T-helper 2 cell treated with Interferon-gamma antibody and Interleukin-4, amounts not matched to agents 5 μg/mL and 100 μg/mL, for 36 hours (primary cell): Measurements from ENCODE around the gene RPS26.

Source experiments
- DNase-seq: peaks from one replicate; pipeline ENCODE4 v3.0.0; 2021; ENCODE audit warnings: low spot score
- H3K27ac Mint-ChIP-seq: one replicate; pipeline ENCODE4 v1.8.0; 2021; ENCODE audit warnings: mild to moderate bottlenecking, mixed read lengths
- H3K27me3 Mint-ChIP-seq: one replicate; pipeline ENCODE4 v1.8.0; 2021; ENCODE audit warnings: low read depth, mixed read lengths
- H3K36me3 Mint-ChIP-seq: one replicate; pipeline ENCODE4 v1.8.0; 2021; ENCODE audit warnings: low read depth, mixed read lengths
- H3K4me1 Mint-ChIP-seq: one replicate; pipeline ENCODE4 v1.8.0; 2021; ENCODE audit warnings: low read depth, mixed read lengths
- H3K4me3 Mint-ChIP-seq: one replicate; pipeline ENCODE4 v1.8.0; 2022; ENCODE audit warnings: mild to moderate bottlenecking, moderate library complexity, mixed read lengths
- H3K9me3 Mint-ChIP-seq: one replicate; pipeline ENCODE4 v1.8.0; 2021; ENCODE audit warnings: mixed read lengths

RPS26 gene

DNA sequence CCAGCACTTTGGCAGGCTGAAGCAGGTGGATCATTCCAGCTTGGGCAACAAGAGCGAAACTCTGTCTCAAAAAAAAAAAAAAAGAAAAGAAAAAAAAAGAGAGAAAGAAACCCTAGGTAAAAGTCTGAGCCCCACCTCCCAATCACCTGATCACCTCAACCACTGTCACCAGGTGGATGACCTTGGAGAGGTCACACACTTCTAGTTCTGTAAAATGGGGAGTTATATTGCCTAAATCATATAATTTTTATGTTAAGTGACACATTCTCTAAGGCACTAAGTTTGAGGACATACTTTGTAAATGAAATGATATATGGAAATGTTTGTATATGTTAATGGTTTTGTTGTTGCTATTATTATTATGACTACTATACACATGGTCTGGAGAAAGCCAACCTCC lies 36.7 kb downstream of the RPS26 start:
- Mint-ChIP-seq H3K9me3 (no peaks in the 10 kb centered on the region), H3K27ac (no peak overlapping the region), H3K27me3 (peaks cover 35% of the 10 kb centered on the region), H3K4me3 (peak overlapping the region; percentile 80), H3K36me3 (no peaks in the 10 kb centered on the region), H3K4me1 (peaks cover 9% of the 10 kb centered on the region)
- DNase-seq: no peak

DNA sequence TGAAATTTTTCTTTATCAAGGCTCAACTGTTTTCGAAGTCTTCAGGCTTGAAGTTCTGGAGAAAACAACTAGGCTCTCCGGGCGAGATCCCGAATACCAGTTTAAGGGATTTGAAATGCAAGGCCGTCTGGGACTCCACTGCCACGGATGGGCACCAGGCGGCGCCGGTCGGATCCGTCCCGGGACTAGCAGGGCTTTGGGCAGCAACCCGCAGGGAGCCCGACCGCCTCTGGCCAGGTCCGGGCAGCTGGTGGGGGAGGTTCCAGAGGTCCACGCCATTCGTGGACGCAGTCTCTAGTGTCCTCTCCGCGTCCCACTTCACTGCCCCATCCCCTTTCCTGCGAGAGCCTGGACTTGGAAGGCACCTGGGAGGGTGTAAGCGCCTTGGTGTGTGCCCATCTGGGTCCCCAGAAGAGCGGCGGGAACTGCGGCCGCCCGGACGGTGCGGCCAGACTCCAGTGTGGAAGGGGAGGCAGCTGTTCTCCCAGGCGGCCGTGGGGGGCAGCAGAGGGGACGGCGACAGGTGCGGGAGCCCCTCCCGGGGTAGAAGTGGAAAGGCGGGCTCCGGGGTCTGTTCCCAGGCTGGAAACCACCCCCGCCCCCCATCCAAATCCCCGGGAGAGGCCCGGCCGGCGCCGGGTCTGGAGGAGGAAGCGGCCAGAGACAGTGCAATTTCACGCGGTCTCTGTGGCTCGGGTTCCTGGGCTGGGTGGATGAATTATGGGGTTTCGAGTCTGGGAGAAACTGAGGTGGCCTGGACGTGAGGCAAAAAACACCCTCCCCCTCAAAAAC lies 37.4 kb downstream of the RPS26 start:
- H3K27me3 Mint-ChIP-seq: peaks cover 42% of the 10 kb centered on the region
- peaks cover 9% of the 10 kb centered on the region for H3K4me1 Mint-ChIP-seq
- DNase-seq: peak; percentile 47
- H3K36me3 Mint-ChIP-seq: no peaks in the 10 kb centered on the region
- no peaks in the 10 kb centered on the region for H3K9me3 Mint-ChIP-seq
- H3K27ac Mint-ChIP-seq: no peak overlapping the region
- H3K4me3 Mint-ChIP-seq: peak overlapping the region; percentile 80

GRCh38 chr12:56079723-56080555 lies 38.2 kb downstream of the RPS26 start, which contains the start of gene ERBB3:
TSS of gene ERBB3 (plus strand) at chr12:56080165. CDS start at chr12:56080301, 136 bp downstream.
- Mint-ChIP-seq H3K27me3 (peaks cover 43% of the 10 kb centered on the region), H3K4me1 (peaks cover 9% of the 10 kb centered on the region), H3K4me3 (peak within 1 kb of the TSS; percentile 80), H3K36me3 (no peaks in the 10 kb centered on the region), H3K27ac (no peak within 1 kb of the TSS), H3K9me3 (no peaks in the 10 kb centered on the region)
- DNase-seq: peak; percentile 71

GRCh38 chr12:56080556-56081138 lies 38.9 kb downstream of the RPS26 start:
- no peak overlapping the region for H3K27ac Mint-ChIP-seq
- H3K9me3 Mint-ChIP-seq: no peaks in the 10 kb centered on the region
- H3K4me3 Mint-ChIP-seq: peak overlapping the region; percentile 80
- no peaks in the 10 kb centered on the region for H3K36me3 Mint-ChIP-seq
- H3K4me1 Mint-ChIP-seq: peaks cover 10% of the 10 kb centered on the region
- peaks cover 43% of the 10 kb centered on the region for H3K27me3 Mint-ChIP-seq
- no peak for DNase-seq

DNA sequence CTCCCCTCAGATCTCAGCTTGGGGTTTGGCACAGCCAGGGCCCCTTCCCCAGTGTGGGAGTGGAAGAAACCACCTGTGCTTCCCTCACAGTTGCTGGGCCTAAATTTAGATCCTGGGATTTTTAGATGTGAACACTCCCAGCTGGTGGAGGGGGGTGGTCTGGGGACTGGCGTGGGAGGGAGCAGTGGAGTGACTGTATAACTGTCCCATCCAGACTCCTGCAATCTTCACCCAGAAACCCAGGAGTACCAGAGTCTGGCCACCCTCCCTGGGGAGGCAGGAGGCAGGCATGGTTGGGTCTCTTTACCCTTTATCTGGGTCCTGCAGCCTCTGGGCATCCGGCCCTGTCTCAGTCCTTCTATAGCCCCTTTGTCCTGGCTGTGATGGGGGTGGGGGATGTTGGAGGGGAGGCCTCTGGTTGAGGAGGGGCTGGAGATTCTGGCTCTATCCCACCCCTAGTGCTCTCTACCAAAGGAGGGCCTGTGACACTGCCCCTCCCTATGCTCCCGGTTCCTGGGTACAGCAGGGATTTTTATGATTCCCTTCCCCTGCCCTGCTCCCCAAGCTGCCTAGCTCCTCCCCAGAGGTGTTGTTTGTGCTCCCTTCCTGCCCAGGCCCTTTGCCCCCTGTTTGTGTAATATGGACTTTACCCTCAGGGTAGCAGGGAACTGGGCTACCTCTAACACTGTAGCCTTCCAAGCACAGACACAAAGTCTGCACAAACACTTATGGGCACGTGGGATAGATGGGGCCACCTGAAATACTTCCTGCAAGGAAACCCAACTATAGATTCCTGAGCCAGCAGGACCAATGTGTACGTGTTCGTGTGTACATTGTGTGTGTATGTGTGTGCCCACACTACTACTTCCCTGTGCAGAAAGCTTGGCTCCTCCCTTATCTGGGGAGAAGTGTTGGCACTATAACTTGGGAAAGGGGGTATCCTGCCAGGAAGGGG lies 40.0 kb downstream of the RPS26 start:
- Mint-ChIP-seq H3K27me3 (peaks cover 43% of the 10 kb centered on the region), H3K4me1 (peaks cover 10% of the 10 kb centered on the region), H3K27ac (no peak overlapping the region), H3K4me3 (peak overlapping the region; percentile 80), H3K36me3 (no peaks in the 10 kb centered on the region), H3K9me3 (no peaks in the 10 kb centered on the region)
- DNase-seq: no peak

DNA sequence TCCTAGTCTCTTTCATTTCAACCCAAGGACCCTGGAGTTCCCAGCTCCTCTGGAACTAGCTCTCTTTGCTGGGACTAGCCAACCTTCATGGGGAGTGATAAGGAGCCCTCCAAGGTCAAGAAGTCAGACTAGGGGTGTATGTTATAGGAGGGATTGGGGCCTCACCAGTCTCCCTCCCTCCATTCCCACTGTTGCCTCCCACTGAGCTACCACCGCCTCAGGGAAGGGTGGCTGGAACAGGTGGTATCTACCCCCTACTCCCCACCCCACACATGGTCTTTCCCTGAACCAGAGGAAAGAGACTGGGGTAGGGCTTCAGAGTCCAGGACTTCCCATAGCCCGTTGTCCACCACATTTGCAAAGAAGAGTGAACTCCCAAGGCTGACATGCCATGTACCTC lies 40.7 kb downstream of the RPS26 start:
- Mint-ChIP-seq H3K9me3 (no peaks in the 10 kb centered on the region), H3K4me3 (no peak overlapping the region), H3K27me3 (peaks cover 43% of the 10 kb centered on the region), H3K27ac (no peak overlapping the region), H3K4me1 (peaks cover 10% of the 10 kb centered on the region), H3K36me3 (no peaks in the 10 kb centered on the region)
- DNase-seq: no peak

DNA sequence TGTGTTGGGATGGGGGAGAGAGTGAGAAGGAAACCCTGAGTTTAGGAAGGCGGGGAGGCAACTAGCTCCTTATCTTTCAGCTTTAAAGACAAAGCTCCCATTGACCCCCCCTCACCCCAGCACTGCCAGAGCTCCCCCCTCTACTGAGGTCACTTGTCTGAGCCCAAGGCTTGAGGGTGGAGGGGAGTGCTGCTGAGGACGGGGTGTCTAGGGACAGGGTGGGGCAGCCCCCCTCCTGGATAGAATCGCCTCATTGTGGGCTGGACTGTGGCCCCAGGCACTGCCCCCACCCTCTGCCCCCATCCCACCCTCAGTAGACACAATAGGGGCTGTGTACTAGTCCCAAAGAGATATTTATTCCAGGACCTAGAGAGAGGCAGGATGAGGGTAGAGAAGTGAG lies 41.2 kb downstream of the RPS26 start:
- peaks cover 43% of the 10 kb centered on the region for H3K27me3 Mint-ChIP-seq
- DNase-seq: no peak

GRCh38 chr12:56084958-56085543 lies 43.3 kb downstream of the RPS26 start:
- H3K4me3 Mint-ChIP-seq: no peak overlapping the region
- peaks cover 35% of the 10 kb centered on the region for H3K27me3 Mint-ChIP-seq
- no peaks in the 10 kb centered on the region for H3K9me3 Mint-ChIP-seq
- DNase-seq: peak; percentile 22
- peaks cover 8% of the 10 kb centered on the region for H3K4me1 Mint-ChIP-seq
- H3K27ac Mint-ChIP-seq: no peak overlapping the region
- no peaks in the 10 kb centered on the region for H3K36me3 Mint-ChIP-seq

More for the DNA sequence above, 41.2 kb downstream of the RPS26 start:
- peaks cover 10% of the 10 kb centered on the region for H3K4me1 Mint-ChIP-seq
- H3K27ac Mint-ChIP-seq: no peak overlapping the region
- H3K36me3 Mint-ChIP-seq: no peaks in the 10 kb centered on the region
- no peak overlapping the region for H3K4me3 Mint-ChIP-seq
- no peaks in the 10 kb centered on the region for H3K9me3 Mint-ChIP-seq

GRCh38 chr12:56086096-56086495 lies 44.4 kb downstream of the RPS26 start:
- H3K27ac Mint-ChIP-seq: no peak overlapping the region
- H3K4me1 Mint-ChIP-seq: peaks cover 5% of the 10 kb centered on the region
- H3K36me3 Mint-ChIP-seq: no peaks in the 10 kb centered on the region
- DNase-seq: no peak
- peaks cover 31% of the 10 kb centered on the region for H3K27me3 Mint-ChIP-seq
- no peaks in the 10 kb centered on the region for H3K9me3 Mint-ChIP-seq
- H3K4me3 Mint-ChIP-seq: no peak overlapping the region

DNA sequence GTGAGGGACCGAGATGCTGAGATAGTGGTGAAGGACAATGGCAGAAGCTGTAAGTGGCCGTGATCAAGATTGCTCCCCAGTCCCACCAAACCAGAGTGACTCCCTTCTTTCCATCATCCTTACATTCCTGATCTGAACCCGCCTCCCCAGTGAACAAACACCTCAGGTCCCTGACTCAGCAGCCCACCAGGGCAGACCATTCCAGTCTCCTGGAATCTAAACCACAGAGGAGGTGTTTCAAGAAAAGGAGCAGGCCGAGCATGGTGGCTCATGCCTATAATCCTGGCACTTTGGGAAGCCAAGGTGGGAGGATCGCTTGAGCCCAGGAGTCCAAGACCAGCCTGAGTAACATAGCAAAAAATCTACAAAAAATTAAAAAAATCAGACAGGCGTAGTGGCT lies 44.9 kb downstream of the RPS26 start:
- Mint-ChIP-seq H3K4me3 (no peak overlapping the region), H3K9me3 (no peaks in the 10 kb centered on the region), H3K36me3 (no peaks in the 10 kb centered on the region), H3K4me1 (peaks cover 5% of the 10 kb centered on the region), H3K27ac (no peak overlapping the region), H3K27me3 (peaks cover 26% of the 10 kb centered on the region)
- DNase-seq: no peak

GRCh38 chr12:56087220-56087619 lies 45.5 kb downstream of the RPS26 start:
- Mint-ChIP-seq H3K4me1 (peaks cover 5% of the 10 kb centered on the region), H3K27ac (no peak overlapping the region)
- DNase-seq: no peak

More at GRCh38 chr12:56087220-56087619, 45.5 kb downstream of the RPS26 start:
- Mint-ChIP-seq H3K27me3 (peaks cover 20% of the 10 kb centered on the region), H3K9me3 (no peaks in the 10 kb centered on the region), H3K4me3 (no peak overlapping the region), H3K36me3 (no peaks in the 10 kb centered on the region)
